Liver (tissue), 9 donors: ENCODE measurements around the gene VPS13C. TPM values are rescaled to one million over a fixed set of nuclear protein-coding genes. Genes with fewer than 3 reads are reported as not detected.
"Not testable (repeated sequence)": the region's sequence is repeated elsewhere in the genome, so short reads cannot be mapped to it uniquely, and the experiment has no call there.

ENCODE experiments used
- DNase-seq: peaks from one replicate; pipeline ENCODE4 v3.0.0-alpha.2; 2017; ENCODE audit warnings: low spot score
- H3K27ac ChIP-seq, 2 donors: one replicate each; pipeline ENCODE4 v1.7.0; 2013; ENCODE audit warnings: inconsistent platforms in 2 of 2, low read length in 2 of 2, control low read depth in 1 of 2, low read depth in 1 of 2, mild to moderate bottlenecking in 1 of 2
- H3K27me3 ChIP-seq, 4 donors: one replicate each; pipeline versions ENCODE4 v1.6.1 to v1.7.0; 2013; ENCODE audit warnings: low read length in 3 of 4, inconsistent platforms in 1 of 4, mild to moderate bottlenecking in 1 of 4, moderate library complexity in 1 of 4; ENCODE audit not compliant: control insufficient read depth in 4 of 4, insufficient read depth in 4 of 4
- H3K36me3 ChIP-seq, 4 donors: one replicate each; pipeline versions ENCODE4 v1.6.1 to v1.7.0; 2013; ENCODE audit warnings: low read length in 3 of 4, mild to moderate bottlenecking in 3 of 4, low read depth in 1 of 4, moderate library complexity in 1 of 4; ENCODE audit not compliant: control insufficient read depth in 4 of 4, insufficient read depth in 3 of 4
- H3K4me1 ChIP-seq, 4 donors: one replicate each; pipeline versions ENCODE4 v1.6.1 to v1.7.0; 2013; ENCODE audit warnings: low read length in 3 of 4, mild to moderate bottlenecking in 3 of 4, moderate library complexity in 1 of 4; ENCODE audit not compliant: control insufficient read depth in 4 of 4, insufficient read depth in 4 of 4
- H3K4me3 ChIP-seq, 3 donors: one replicate each; pipeline versions ENCODE4 v1.6.1 to v1.7.0; 2013; ENCODE audit warnings: low read length in 3 of 3, control low read depth in 1 of 3, low read depth in 1 of 3, mild to moderate bottlenecking in 1 of 3
- H3K9ac ChIP-seq, 2 donors: one replicate each; pipeline ENCODE4 v1.7.0; 2013; ENCODE audit warnings: low read length in 2 of 2, mild to moderate bottlenecking in 2 of 2, moderate library complexity in 2 of 2, control low read depth in 1 of 2, low read depth in 1 of 2
- H3K9me3 ChIP-seq, 4 donors: one replicate each; pipeline versions ENCODE4 v1.6.1 to v1.7.0; 2013; ENCODE audit warnings: low read length in 3 of 4; ENCODE audit not compliant: control insufficient read depth in 4 of 4
- FOXA1 ChIP-seq: IDR thresholded peaks from 2 replicates; pipeline ENCODE4 v1.6.1; 2016; ENCODE audit warnings: antibody characterized with exemption
- FOXA2 ChIP-seq: IDR thresholded peaks from 2 replicates; pipeline ENCODE4 v1.6.1; 2016; ENCODE audit warnings: antibody characterized with exemption
- NR2F2 ChIP-seq: IDR thresholded peaks from 2 replicates; pipeline ENCODE4 v1.6.1; 2016; ENCODE audit warnings: antibody characterized with exemption
- RAD21 ChIP-seq, 2 donors: IDR thresholded peaks; 2 replicates each; pipeline ENCODE4 v1.6.1; 2016; ENCODE audit warnings: antibody characterized with exemption in 2 of 2, mild to moderate bottlenecking in 2 of 2
- RXRA ChIP-seq, 2 donors: IDR thresholded peaks; 2 replicates each; pipeline ENCODE4 v1.6.1; 2017 to 2018; ENCODE audit warnings: antibody characterized with exemption in 2 of 2, mild to moderate bottlenecking in 1 of 2
- SP1 ChIP-seq: IDR thresholded peaks from 2 replicates; pipeline ENCODE4 v1.6.1; 2018; ENCODE audit warnings: antibody characterized with exemption, mild to moderate bottlenecking
- TAF1 ChIP-seq: conservative IDR thresholded peaks from 2 replicates; pipeline ENCODE4 v1.6.1; 2016; ENCODE audit warnings: antibody characterized with exemption, mild to moderate bottlenecking
- WGBS: extraction: QIAGEN DNeasy Blood & Tissue Kit; methylation state at CpG from one replicate; pipeline ENCODE4 v1.1.7; 2013; 5-methylcytosine and 5-hydroxymethylcytosine counted together
- polyA plus RNA-seq, 2 donors: library from polyadenylated mRNA; stranded (reverse) in 1 of 2; unstranded in 1 of 2; fragments of 200-250 nt in 1 of 2; fragments of >200 nt in 1 of 2; fragmentation: Nextera tagmentation in 1 of 2; extraction: Ambion mirVana in 1 of 2; gene quantifications; one replicate each; pipeline versions ENCODE4 v1.2.1 to v1.2.3, GENCODE V29; 2013 to 2015
- total RNA-seq, 2 donors: library from RNA; depleted of rRNA; stranded (reverse); fragments of >200 nt; gene quantifications; one replicate each; pipeline ENCODE4 v1.2.3, GENCODE V29; 2014
- TF ChIP-seq, protein P1 (sequence below): IDR thresholded peaks from 2 replicates; pipeline ENCODE4 v1.6.1; 2016; ENCODE audit warnings: antibody characterized with exemption
- TF ChIP-seq, protein P2 (sequence below): IDR thresholded peaks from 2 replicates; pipeline ENCODE4 v1.6.1; 2016; ENCODE audit warnings: antibody characterized with exemption, mild to moderate bottlenecking
- TF ChIP-seq, protein P3 (sequence below): IDR thresholded peaks from 2 replicates; pipeline ENCODE4 v1.6.1; 2016; ENCODE audit warnings: antibody characterized with exemption
- TF ChIP-seq, protein P4 (sequence below): IDR thresholded peaks from 2 replicates; pipeline ENCODE4 v1.6.1; 2016; ENCODE audit warnings: antibody characterized with exemption
- donor health status: healthy.
- donor health status: healthy.
- donor health status: healthy.
- donor health status: healthy.
- donor health status: healthy.

Gene VPS13C
- total and polyA plus RNA-seq, 4 donors = 5.4 to 42.0 (median 17.4) TPM

DNA sequence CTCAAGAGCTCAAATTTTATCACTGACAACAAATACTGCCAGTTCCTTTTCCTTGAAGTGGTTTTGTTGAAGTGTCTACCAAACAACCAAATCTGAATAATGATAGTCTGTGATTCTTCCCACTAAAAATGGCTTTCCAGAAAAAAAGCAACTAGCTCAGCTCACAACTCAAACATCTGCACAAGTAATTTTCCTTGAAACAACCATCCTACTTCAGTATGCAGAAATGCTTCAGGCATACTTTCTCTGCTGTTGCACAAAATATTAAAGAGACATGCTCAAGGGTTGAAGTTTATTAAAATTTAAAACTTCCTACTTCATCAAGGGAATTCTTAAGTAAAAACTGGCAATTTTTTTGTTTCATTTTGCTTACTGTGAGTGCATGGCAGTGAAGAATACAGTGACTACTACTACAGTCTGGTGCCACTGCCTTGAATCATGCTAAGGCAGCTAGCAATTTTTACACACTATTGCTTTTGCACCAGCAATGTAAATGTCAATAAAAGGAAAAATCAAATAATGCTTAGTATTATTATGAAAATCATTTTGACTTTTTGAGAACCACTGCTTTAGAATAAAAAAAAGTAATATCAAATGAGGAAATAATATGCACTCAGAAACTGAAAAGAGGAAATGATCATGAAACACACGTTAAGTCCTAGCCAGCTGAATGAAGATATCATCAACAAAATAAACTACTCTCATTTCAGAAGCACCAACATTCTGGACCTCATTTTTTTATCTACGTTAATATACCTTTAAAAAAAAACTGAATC is 33.6 kb downstream of the VPS13C start:
- H3K27ac ChIP-seq = no peak overlapping the region
- WGBS = 78% methylated on average over 2 of the region's 2 CpGs
- H3K36me3 ChIP-seq = peaks cover 0 to 4% (median 2%) of the 10 kb centered on the region in 4 donors

DNA sequence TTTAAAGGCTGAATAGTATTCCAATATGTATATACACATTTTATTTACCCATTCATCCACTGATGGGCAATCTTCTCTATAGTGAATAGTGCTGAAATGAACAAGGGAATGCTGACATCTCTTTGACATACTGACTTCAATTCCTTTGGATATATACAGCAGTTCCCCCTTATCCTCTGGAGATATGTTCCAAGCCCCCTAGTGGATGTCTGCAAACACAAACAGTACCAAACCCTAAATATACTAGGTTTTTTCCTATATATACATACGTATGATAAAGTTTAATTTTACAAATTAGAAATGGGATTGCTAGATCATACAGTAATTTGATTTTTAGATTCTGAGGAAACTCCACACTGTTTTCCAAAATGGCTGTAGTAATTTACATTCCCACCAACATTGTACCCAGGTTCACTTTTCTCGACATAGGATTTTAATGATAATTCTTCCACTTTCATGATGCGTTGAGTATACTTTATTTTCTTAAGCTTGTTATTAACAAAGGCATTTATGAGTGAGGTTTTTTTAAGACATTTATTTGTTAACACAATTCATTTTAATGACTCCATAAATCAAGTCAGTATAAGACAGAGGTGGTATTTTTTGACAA is 38.2 kb downstream of the VPS13C start:
- no peaks in the 10 kb centered on the region for H3K4me1 ChIP-seq
- no peaks in the 10 kb centered on the region for H3K9me3 ChIP-seq
- no peak overlapping the region for H3K9ac ChIP-seq
- H3K27me3 ChIP-seq = no peaks in the 10 kb centered on the region
- 99% methylated on average over 3 of the region's 3 CpGs for WGBS
- TF ChIP-seq RAD21 (IDR thresholded peaks at IDR 0.05) = peak in 1 of 2 donors; percentile 4
- TF ChIP-seq TAF1 = no peak
- peaks cover 0 to 7% (median 5%) of the 10 kb centered on the region in 4 donors for H3K36me3 ChIP-seq
- H3K4me3 ChIP-seq = no peak overlapping the region
- no peak for DNase-seq
- H3K27ac ChIP-seq = no peak overlapping the region

More for the DNA sequence above, 33.6 kb downstream of the VPS13C start:
- Histone ChIP-seq H3K27me3 (no peaks in the 10 kb centered on the region), H3K9me3 (no peaks in the 10 kb centered on the region), H3K4me1 (no peaks in the 10 kb centered on the region), H3K9ac (no peak overlapping the region), H3K4me3 (no peak overlapping the region)
- no peak for DNase-seq
- TF ChIP-seq, protein P1, sequence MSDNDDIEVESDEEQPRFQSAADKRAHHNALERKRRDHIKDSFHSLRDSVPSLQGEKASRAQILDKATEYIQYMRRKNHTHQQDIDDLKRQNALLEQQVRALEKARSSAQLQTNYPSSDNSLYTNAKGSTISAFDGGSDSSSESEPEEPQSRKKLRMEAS = no peak
- TF ChIP-seq, protein P2, sequence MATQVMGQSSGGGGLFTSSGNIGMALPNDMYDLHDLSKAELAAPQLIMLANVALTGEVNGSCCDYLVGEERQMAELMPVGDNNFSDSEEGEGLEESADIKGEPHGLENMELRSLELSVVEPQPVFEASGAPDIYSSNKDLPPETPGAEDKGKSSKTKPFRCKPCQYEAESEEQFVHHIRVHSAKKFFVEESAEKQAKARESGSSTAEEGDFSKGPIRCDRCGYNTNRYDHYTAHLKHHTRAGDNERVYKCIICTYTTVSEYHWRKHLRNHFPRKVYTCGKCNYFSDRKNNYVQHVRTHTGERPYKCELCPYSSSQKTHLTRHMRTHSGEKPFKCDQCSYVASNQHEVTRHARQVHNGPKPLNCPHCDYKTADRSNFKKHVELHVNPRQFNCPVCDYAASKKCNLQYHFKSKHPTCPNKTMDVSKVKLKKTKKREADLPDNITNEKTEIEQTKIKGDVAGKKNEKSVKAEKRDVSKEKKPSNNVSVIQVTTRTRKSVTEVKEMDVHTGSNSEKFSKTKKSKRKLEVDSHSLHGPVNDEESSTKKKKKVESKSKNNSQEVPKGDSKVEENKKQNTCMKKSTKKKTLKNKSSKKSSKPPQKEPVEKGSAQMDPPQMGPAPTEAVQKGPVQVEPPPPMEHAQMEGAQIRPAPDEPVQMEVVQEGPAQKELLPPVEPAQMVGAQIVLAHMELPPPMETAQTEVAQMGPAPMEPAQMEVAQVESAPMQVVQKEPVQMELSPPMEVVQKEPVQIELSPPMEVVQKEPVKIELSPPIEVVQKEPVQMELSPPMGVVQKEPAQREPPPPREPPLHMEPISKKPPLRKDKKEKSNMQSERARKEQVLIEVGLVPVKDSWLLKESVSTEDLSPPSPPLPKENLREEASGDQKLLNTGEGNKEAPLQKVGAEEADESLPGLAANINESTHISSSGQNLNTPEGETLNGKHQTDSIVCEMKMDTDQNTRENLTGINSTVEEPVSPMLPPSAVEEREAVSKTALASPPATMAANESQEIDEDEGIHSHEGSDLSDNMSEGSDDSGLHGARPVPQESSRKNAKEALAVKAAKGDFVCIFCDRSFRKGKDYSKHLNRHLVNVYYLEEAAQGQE = no peak
- TF ChIP-seq FOXA2 = no peak

DNA sequence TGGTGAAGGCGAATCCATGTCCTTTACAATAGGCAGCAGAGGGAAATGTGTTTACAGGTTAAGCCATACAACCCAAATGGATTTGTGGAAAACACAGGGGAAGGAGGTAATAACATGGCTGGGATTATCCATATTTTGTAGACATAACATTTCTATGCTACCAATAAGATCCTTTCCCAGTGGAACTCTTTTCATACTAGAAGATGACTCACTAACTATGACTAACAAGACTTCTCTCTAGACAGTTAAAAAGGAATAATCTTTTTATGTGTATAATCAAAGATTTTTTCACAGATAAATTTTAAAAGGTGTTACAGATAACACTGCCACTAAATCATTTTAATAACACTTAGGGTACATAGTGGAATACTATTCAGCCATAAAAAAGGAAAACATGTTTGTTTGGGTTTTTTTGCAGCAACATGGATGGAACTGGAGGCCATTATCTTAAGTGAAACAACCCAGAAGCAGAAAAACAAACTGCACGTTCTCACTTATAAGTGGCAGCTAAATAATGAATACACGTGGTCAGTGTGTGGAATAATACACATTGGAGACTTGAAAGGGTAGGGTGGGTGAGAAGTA is 39.6 kb downstream of the VPS13C start:
- no peak overlapping the region for H3K9ac ChIP-seq
- no peak overlapping the region for H3K27ac ChIP-seq
- no peaks in the 10 kb centered on the region for H3K9me3 ChIP-seq
- TF ChIP-seq FOXA1 = no peak
- no peak for TF ChIP-seq SP1
- TF ChIP-seq FOXA2 = no peak
- no peak for TF ChIP-seq RXRA (IDR thresholded peaks at IDR 0.05)
- TF ChIP-seq, protein P3, sequence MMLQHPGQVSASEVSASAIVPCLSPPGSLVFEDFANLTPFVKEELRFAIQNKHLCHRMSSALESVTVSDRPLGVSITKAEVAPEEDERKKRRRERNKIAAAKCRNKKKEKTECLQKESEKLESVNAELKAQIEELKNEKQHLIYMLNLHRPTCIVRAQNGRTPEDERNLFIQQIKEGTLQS = no peak
- TF ChIP-seq, protein P4, sequence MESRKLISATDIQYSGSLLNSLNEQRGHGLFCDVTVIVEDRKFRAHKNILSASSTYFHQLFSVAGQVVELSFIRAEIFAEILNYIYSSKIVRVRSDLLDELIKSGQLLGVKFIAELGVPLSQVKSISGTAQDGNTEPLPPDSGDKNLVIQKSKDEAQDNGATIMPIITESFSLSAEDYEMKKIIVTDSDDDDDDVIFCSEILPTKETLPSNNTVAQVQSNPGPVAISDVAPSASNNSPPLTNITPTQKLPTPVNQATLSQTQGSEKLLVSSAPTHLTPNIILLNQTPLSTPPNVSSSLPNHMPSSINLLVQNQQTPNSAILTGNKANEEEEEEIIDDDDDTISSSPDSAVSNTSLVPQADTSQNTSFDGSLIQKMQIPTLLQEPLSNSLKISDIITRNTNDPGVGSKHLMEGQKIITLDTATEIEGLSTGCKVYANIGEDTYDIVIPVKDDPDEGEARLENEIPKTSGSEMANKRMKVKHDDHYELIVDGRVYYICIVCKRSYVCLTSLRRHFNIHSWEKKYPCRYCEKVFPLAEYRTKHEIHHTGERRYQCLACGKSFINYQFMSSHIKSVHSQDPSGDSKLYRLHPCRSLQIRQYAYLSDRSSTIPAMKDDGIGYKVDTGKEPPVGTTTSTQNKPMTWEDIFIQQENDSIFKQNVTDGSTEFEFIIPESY = no peak
- TF ChIP-seq NR2F2 = no peak
- H3K36me3 ChIP-seq = peaks cover 0 to 7% (median 5%) of the 10 kb centered on the region in 4 donors
- no peaks in the 10 kb centered on the region for H3K27me3 ChIP-seq
- no peak overlapping the region for H3K4me3 ChIP-seq
- WGBS = 96% methylated on average over 3 of the region's 3 CpGs
- DNase-seq = no peak
- H3K4me1 ChIP-seq = no peaks in the 10 kb centered on the region

DNA sequence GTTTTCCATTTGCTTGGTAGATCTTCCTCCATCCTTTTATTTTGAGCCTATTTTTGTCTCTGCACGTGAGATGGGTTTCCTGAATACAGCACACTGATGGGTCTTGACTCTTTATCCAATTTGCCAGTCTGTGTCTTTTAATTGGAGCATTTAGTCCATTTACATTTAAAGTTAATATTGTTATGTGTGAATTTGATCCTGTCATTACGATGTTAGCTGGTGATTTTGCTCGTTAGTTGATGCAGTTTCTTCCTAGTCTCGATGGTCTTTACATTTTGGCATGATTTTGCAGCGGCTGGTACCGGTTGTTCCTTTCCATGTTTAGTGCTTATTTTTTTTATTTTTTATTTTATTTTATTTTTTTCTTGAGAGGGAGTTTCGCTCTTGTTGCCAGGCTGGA is 54.9 kb downstream of the VPS13C start:
- not testable (repeated sequence) for H3K27me3 ChIP-seq, H3K9me3 ChIP-seq, DNase-seq, H3K4me1 ChIP-seq, H3K4me3 ChIP-seq, H3K9ac ChIP-seq, H3K27ac ChIP-seq
- WGBS = 94% methylated on average over 5 of the region's 7 CpGs
- peaks cover 2 to 13% (median 11%) of the 10 kb centered on the region in 4 donors for H3K36me3 ChIP-seq
